WTC11 (cell line): ENCODE results near the gene LLGL2.

Experiments used
- ATF3 ChIP-seq: sonication (generic); formaldehyde crosslinking; conservative IDR thresholded peaks from 2 replicates; pipeline ENCODE4 v1.8.1; 2022; ENCODE audit warnings: mild to moderate bottlenecking, missing genetic modification reagents
- CTCF ChIP-seq: fragments of 200-600 bp; IDR thresholded peaks from 2 replicates; pipeline ENCODE4 v1.8.0; 2022; ENCODE audit warnings: antibody characterized with exemption
- EMX1 ChIP-seq: fragments of 250-450 bp; sonication (Bioruptor Pico); IDR thresholded peaks from 2 replicates; pipeline ENCODE4 v1.8.0; 2021; ENCODE audit warnings: mild to moderate bottlenecking
- MXD4 ChIP-seq: fragments of 250-450 bp; sonication (Bioruptor Pico); IDR thresholded peaks from 2 replicates; pipeline ENCODE4 v1.8.0; 2021; ENCODE audit warnings: mild to moderate bottlenecking, moderate library complexity, borderline replicate concordance
- NFE2L1 ChIP-seq: sonication (generic); formaldehyde crosslinking; IDR thresholded peaks from 2 replicates; pipeline ENCODE4 v1.8.1; 2023; ENCODE audit warnings: missing genetic modification reagents
- NR3C1 ChIP-seq: sonication (generic); formaldehyde crosslinking; conservative IDR thresholded peaks from 2 replicates; pipeline ENCODE4 v1.8.1; 2023; ENCODE audit warnings: low read depth, mild to moderate bottlenecking, missing genetic modification reagents
- SMAD3 ChIP-seq: sonication (generic); formaldehyde crosslinking; IDR thresholded peaks from 2 replicates; pipeline ENCODE4 v1.8.0; 2022; ENCODE audit warnings: missing genetic modification reagents, mild to moderate bottlenecking, borderline replicate concordance
- SP1 ChIP-seq: sonication (generic); formaldehyde crosslinking; conservative IDR thresholded peaks from 2 replicates; pipeline ENCODE4 v1.8.1; 2022; ENCODE audit warnings: missing genetic modification reagents
- TP53 ChIP-seq: sonication (generic); formaldehyde crosslinking; IDR thresholded peaks from 2 replicates; pipeline ENCODE4 v1.8.1; 2023; ENCODE audit warnings: mild to moderate bottlenecking, missing genetic modification reagents

- TF ChIP-seq MXD4: no peak
- TF ChIP-seq NFE2L1 (CRISPR knock-in tag): no peak
- TF ChIP-seq ATF3 (CRISPR knock-in tag): no peak
- TF ChIP-seq CTCF: no peak
- no peak for TF ChIP-seq NR3C1 (CRISPR knock-in tag)
- TF ChIP-seq SP1 (CRISPR knock-in tag): 0 out of 2 replicates have a peak, but pooled peaks have one; percentile 16
- TF ChIP-seq SMAD3 (CRISPR knock-in tag): no peak
- TF ChIP-seq EMX1 (CRISPR knock-in tag): no peak
- TF ChIP-seq TP53: no peak
Observed at GRCh38 chr17:75498726-75499213, 26.7 kb upstream of the LLGL2 start.
